ENCODE results near the gene MPHOSPH8.

DNA sequence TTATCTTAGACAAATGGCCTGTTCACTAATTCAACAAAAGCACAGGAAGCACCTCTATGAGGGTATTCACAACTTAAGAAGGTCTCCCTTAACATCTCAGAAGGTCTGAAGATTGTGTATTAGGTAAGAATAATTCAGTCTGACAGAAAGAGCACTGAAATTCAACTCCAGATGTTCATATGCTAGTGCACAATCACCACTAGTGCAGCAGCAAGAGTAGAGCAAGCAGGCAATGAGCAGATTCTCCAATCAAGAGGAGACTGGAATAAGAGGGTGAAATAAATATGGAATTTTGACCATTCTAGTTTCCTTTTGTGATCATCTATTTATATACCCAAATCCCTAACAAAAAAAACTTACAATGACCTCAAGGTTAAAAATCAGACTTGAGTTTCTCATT lies 52.0 kb downstream of the MPHOSPH8 start:
- no peak for TF ChIP-seq POLR2A (IDR thresholded peaks at IDR 0.05)
- TF ChIP-seq, protein P1, sequence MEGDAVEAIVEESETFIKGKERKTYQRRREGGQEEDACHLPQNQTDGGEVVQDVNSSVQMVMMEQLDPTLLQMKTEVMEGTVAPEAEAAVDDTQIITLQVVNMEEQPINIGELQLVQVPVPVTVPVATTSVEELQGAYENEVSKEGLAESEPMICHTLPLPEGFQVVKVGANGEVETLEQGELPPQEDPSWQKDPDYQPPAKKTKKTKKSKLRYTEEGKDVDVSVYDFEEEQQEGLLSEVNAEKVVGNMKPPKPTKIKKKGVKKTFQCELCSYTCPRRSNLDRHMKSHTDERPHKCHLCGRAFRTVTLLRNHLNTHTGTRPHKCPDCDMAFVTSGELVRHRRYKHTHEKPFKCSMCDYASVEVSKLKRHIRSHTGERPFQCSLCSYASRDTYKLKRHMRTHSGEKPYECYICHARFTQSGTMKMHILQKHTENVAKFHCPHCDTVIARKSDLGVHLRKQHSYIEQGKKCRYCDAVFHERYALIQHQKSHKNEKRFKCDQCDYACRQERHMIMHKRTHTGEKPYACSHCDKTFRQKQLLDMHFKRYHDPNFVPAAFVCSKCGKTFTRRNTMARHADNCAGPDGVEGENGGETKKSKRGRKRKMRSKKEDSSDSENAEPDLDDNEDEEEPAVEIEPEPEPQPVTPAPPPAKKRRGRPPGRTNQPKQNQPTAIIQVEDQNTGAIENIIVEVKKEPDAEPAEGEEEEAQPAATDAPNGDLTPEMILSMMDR (IDR thresholded peaks at IDR 0.05), result no peak
- TF ChIP-seq POLR2AphosphoS5 (IDR thresholded peaks at IDR 0.05), result no peak

Data from breast epithelium (tissue), 3 donors.